Caki2 (cell line): ENCODE results near the gene NECAB3. TPM values are rescaled to one million over a fixed set of nuclear protein-coding genes. Genes with fewer than 3 reads are reported as not detected.
A peak's percentile ranks its signal among the peaks of the same experiment; 100 is the strongest.

ENCODE experiments used
- DNase-seq: peaks from one replicate; pipeline ENCODE4 v3.0.0-alpha.2; 2015; ENCODE audit warnings: low read depth
- in situ Hi-C: cut with HindIII; loops from 2 replicates; pipeline ENCODE4 v1.10.0; 2016; ENCODE audit warnings: low sequenced_read_pairs, low pct_unique_long_range_greater_than_20kb, mixed read lengths
- total RNA-seq: library from RNA; depleted of rRNA; stranded (reverse); fragments of >200 nt; shearing (Covaris generic); gene quantifications from 2 replicates; pipeline ENCODE4 v1.2.3, GENCODE V29; 2014; ENCODE audit warnings: low replicate concordance; rRNA removed

NECAB3 gene
- total RNA-seq: 30.2 and 96.4 TPM in 2 replicates

GRCh38 chr20:33674294-33675135 is at the start of gene NECAB3:
Gene NECAB3, minus strand, starts transcription at chr20:33674428. Its CDS starts 76 bp downstream, at chr20:33674352.
- in situ Hi-C loops: no loop called here

GRCh38 chr20:33721391-33722140 is 47.3 kb upstream of the NECAB3 start:
- in situ Hi-C loops: no loop called here
- no peak for DNase-seq

More at GRCh38 chr20:33674294-33675135, at the start of gene NECAB3:
- DNase-seq: peak; percentile 69

- DNase-seq: peak; percentile 99
- in situ Hi-C loops: no loop called here
These were observed 45.9 kb upstream of the NECAB3 start, which contains the start of gene PXMP4 for GRCh38 chr20:33719989-33720709. Gene PXMP4, minus strand, starts transcription at chr20:33720310. Its CDS starts 103 bp downstream, at chr20:33720207.

- DNase-seq: no peak
- in situ Hi-C loops: no loop called here
These were observed 45.2 kb upstream of the NECAB3 start for GRCh38 chr20:33719277-33719988.

- in situ Hi-C loops: no loop called here
- DNase-seq: no peak
These were observed 42.3 kb upstream of the NECAB3 start for GRCh38 chr20:33716498-33716897.

GRCh38 chr20:33713865-33714367 is 39.7 kb upstream of the NECAB3 start:
- no peak for DNase-seq
- in situ Hi-C loops: no loop called here

- in situ Hi-C loops: no loop called here
- DNase-seq: no peak
These were observed 37.2 kb upstream of the NECAB3 start for GRCh38 chr20:33711446-33711738.

GRCh38 chr20:33710681-33711445 is 36.6 kb upstream of the NECAB3 start:
- in situ Hi-C loops: no loop called here
- no peak for DNase-seq

- in situ Hi-C loops: no loop called here
- no peak for DNase-seq
These were observed 35.8 kb upstream of the NECAB3 start for GRCh38 chr20:33709905-33710541.

- no peak for DNase-seq
- in situ Hi-C loops: no loop called here
These were observed 35.2 kb upstream of the NECAB3 start for GRCh38 chr20:33709398-33709797.

GRCh38 chr20:33707668-33708067 is 33.4 kb upstream of the NECAB3 start:
- in situ Hi-C loops: no loop called here
- no peak for DNase-seq

- in situ Hi-C loops: no loop called here
- peak; percentile 40 for DNase-seq
These were observed 30.1 kb upstream of the NECAB3 start for GRCh38 chr20:33704197-33704924.

GRCh38 chr20:33703498-33704137 is 29.4 kb upstream of the NECAB3 start:
- in situ Hi-C loops: no loop called here

GRCh38 chr20:33702861-33703260 is 28.6 kb upstream of the NECAB3 start:
- DNase-seq: no peak
- in situ Hi-C loops: no loop called here

More at GRCh38 chr20:33703498-33704137, 29.4 kb upstream of the NECAB3 start:
- DNase-seq: no peak

GRCh38 chr20:33701629-33702450 is 27.6 kb upstream of the NECAB3 start:
- in situ Hi-C loops: no loop called here
- no peak for DNase-seq
